Islet precursor cell (in vitro differentiated cells): ENCODE measurements around the gene DDI1.
A peak's percentile ranks its signal among the peaks of the same experiment; 100 is the strongest.
"Not testable (repeated sequence)": the region's sequence is repeated elsewhere in the genome, so short reads cannot be mapped to it uniquely, and the experiment has no call there.

Experiments
- DNase-seq: peaks from one replicate; pipeline ENCODE4 v3.0.0-alpha.2; 2018

Gene DDI1

GRCh38 chr11:104043142-104043541 is 6.7 kb downstream of the DDI1 start:
- DNase-seq, result no peak

GRCh38 chr11:104043678-104044239 is 7.3 kb downstream of the DDI1 start:
- DNase-seq, result no peak

- no peak for DNase-seq
These were observed 9.9 kb downstream of the DDI1 start for GRCh38 chr11:104046331-104046730.

- DNase-seq, result not testable (repeated sequence)
These were observed 10.4 kb downstream of the DDI1 start for GRCh38 chr11:104046858-104047257.

- DNase-seq, result no peak
These were observed 12.7 kb downstream of the DDI1 start for GRCh38 chr11:104049116-104049515.

GRCh38 chr11:104051778-104052177 is 15.3 kb downstream of the DDI1 start:
- DNase-seq, result no peak

- no peak for DNase-seq
These were observed 17.5 kb downstream of the DDI1 start for GRCh38 chr11:104053743-104054478.

- no peak for DNase-seq
These were observed 18.6 kb downstream of the DDI1 start for GRCh38 chr11:104054911-104055529.

GRCh38 chr11:104055596-104055995 is 19.2 kb downstream of the DDI1 start:
- no peak for DNase-seq

GRCh38 chr11:104057908-104058307 is 21.5 kb downstream of the DDI1 start:
- DNase-seq, result no peak

GRCh38 chr11:104058680-104059079 is 22.2 kb downstream of the DDI1 start:
- DNase-seq, result no peak

- no peak for DNase-seq
These were observed 23.8 kb downstream of the DDI1 start for GRCh38 chr11:104060004-104060794.

- no peak for DNase-seq
These were observed 24.4 kb downstream of the DDI1 start for GRCh38 chr11:104060820-104061219.

- DNase-seq, result no peak
These were observed 25.5 kb downstream of the DDI1 start for GRCh38 chr11:104061853-104062521.

GRCh38 chr11:104064034-104064630 is 27.7 kb downstream of the DDI1 start:
- DNase-seq, result no peak

GRCh38 chr11:104067534-104067933 is 31.1 kb downstream of the DDI1 start:
- no peak for DNase-seq

GRCh38 chr11:104073950-104074705 is 37.7 kb downstream of the DDI1 start:
- DNase-seq, result peak; percentile 68

GRCh38 chr11:104075091-104075490 is 38.7 kb downstream of the DDI1 start:
- no peak for DNase-seq

- no peak for DNase-seq
These were observed 39.3 kb downstream of the DDI1 start for GRCh38 chr11:104075706-104076105.

GRCh38 chr11:104076455-104076854 is 40.0 kb downstream of the DDI1 start:
- DNase-seq, result no peak

- DNase-seq, result no peak
These were observed 41.8 kb downstream of the DDI1 start for GRCh38 chr11:104078245-104078644.

GRCh38 chr11:104078995-104079394 is 42.6 kb downstream of the DDI1 start:
- DNase-seq, result no peak
